ENCODE data around the gene SLC25A52.
A peak's percentile ranks its signal among the peaks of the same experiment; 100 is the strongest.

The SLC25A52 gene

DNA sequence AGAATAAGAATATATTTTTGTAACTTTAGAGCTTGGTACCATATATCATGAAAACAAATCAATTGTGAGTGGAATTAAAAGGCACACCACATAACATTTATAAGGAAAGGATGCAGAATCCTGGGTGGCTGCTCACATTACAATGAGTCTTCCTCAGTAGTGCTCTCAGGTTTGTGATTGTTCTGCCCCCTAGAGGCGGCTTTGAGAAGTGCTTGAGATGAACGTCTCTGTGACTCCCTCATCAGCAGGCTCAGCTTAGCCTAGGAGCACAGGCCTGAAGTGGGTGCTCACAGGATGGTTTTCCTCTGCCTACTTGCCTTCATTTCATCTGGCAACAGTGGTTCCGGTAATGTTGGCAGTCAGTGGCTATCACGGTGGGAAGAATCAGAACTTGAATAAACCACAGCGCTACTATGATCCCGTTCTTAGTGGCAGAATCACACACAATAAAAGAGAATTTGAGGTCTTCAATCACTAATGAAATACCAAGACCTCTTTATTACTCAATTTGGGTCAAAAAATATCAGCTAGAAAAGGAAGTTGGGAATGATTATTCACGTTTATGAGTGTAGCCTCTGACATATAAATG, 38.2 kb downstream of the SLC25A52 start:
- Mint-ChIP-seq H3K4me1 (peaks cover 7% of the 10 kb centered on the region), H3K4me3 (no peak overlapping the region), H3K9me3 (peaks cover 7% of the 10 kb centered on the region), H3K27me3 (peaks cover 21% of the 10 kb centered on the region), H3K27ac (no peak overlapping the region), H3K36me3 (no peaks in the 10 kb centered on the region)
- peak; percentile 79 for ATAC-seq

DNA sequence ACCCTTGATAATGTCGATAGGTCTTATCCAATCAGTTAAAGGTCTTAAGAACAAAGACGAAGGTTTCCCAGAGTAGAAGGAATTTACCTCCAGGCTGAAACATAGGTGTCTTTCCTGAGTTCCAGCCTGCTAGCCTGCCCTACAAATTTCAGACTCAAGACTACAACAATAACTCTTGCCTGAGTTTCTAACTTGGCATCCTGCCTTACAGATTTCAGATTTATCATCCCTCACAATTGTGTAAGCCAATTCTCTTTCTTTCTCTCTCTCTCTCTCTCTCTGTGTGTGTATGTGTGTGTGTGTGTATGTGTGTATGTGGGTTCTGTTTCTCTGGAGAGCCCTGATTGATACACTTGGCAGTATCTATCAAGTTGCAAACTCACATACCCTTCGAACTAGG, 39.1 kb downstream of the SLC25A52 start:
- H3K9me3 Mint-ChIP-seq = peaks cover 7% of the 10 kb centered on the region
- peaks cover 21% of the 10 kb centered on the region for H3K27me3 Mint-ChIP-seq
- H3K36me3 Mint-ChIP-seq = no peaks in the 10 kb centered on the region
- no peak overlapping the region for H3K4me3 Mint-ChIP-seq
- no peak for ATAC-seq
- H3K27ac Mint-ChIP-seq = no peak overlapping the region
- H3K4me1 Mint-ChIP-seq = peaks cover 7% of the 10 kb centered on the region

DNA sequence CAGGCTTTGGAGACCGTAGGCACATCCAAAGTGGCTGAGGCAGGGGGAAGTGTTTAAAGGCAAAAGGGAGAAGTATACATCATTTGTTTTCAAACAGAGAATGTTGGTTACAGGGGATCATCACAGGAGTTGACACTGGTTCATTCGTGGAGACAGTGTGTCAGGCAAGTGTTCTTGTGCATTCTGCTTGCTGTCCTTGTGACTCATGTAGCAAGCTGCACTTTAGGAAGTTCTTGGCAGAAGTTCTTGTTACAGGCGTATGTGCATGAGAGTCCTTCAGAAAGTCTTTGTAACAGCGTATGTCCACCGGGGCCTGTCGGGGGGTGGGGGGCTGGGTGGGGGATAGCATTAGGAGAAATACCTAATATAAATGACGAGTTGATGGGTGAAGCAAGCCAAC, 39.8 kb downstream of the SLC25A52 start:
- H3K9me3 Mint-ChIP-seq = peaks cover 7% of the 10 kb centered on the region
- H3K4me1 Mint-ChIP-seq = peaks cover 7% of the 10 kb centered on the region
- H3K27me3 Mint-ChIP-seq = peaks cover 21% of the 10 kb centered on the region
- ATAC-seq = no peak
- no peaks in the 10 kb centered on the region for H3K36me3 Mint-ChIP-seq
- H3K4me3 Mint-ChIP-seq = no peak overlapping the region
- H3K27ac Mint-ChIP-seq = no peak overlapping the region

DNA sequence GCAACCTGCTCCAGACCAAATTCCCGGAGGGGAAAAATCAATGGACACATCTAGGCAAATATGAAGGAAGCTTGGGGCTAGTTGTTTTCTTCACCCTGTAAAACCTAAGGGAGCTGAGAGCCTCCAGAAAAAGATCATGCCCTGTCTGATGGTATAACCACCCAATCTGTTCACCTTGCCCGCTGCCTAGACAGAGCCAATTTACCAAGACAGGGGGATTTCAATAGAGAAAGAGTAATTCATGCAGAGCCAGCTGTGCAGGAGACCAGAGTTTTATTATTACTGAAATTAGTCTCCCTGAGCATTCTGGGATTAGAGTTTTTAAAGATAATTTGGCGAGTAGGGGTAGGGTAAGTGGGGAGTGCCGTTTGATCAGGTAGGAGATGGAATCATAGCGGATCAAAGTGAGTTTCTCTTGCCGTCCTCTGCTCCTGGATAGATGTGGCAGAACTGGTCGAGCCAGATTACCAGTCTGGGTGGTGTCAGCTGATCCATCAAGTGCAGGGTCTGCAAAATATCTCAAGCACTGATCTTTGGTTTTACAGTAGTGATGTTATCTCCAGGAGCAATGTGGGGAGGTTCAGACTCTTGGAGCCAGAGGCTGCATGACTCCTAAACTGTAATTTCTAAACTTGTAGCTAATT, 41.2 kb downstream of the SLC25A52 start:
- Mint-ChIP-seq H3K4me3 (no peak overlapping the region), H3K4me1 (peaks cover 5% of the 10 kb centered on the region)
- ATAC-seq = no peak

DNA sequence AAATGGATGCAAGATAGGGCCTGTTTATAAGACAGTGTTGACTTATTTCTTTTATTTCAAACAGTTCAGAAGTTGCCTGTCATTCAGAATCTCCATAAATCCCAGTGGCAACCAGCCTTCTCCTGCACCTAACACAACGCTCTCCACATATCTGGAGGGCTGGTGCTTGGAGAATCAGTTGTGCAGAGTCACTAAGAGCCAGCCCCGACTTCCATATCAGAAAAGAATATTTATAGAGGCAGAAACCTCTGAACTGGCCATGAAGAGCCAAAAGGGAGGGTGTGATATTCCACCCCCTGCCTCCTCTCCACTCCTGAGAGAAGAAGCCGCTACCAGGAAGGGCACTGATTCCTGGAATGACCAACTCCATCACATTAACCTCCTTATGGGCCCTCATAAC, 42.3 kb downstream of the SLC25A52 start:
- Mint-ChIP-seq H3K4me3 (no peak overlapping the region), H3K36me3 (no peaks in the 10 kb centered on the region), H3K9me3 (peaks cover 7% of the 10 kb centered on the region), H3K27me3 (no peaks in the 10 kb centered on the region), H3K27ac (no peak overlapping the region), H3K4me1 (no peaks in the 10 kb centered on the region)
- ATAC-seq = no peak

More for the DNA sequence above, 41.2 kb downstream of the SLC25A52 start:
- H3K9me3 Mint-ChIP-seq = peaks cover 7% of the 10 kb centered on the region
- no peak overlapping the region for H3K27ac Mint-ChIP-seq
- H3K27me3 Mint-ChIP-seq = peaks cover 7% of the 10 kb centered on the region
- no peaks in the 10 kb centered on the region for H3K36me3 Mint-ChIP-seq

DNA sequence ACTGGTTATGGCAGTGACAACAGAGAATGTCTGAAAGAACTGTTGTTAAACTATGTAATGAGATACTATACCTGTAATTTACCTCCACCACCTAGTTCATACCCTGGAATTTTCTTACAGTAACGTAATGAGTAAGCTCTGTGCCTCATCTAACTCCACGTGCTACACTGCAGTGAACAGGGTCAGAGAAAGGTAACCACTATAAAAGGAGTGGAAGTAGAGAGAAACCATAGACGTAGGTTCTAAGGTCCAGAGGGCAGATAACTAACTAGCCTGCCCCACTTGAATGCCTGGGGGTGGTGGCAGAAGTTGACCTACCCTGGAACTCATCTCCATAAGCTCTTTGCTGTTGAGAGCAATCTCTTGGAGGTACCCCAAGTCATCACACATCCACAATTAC, 44.3 kb downstream of the SLC25A52 start:
- no peaks in the 10 kb centered on the region for H3K4me1 Mint-ChIP-seq
- no peak overlapping the region for H3K4me3 Mint-ChIP-seq
- no peaks in the 10 kb centered on the region for H3K27me3 Mint-ChIP-seq
- peak; percentile 16 for ATAC-seq
- no peaks in the 10 kb centered on the region for H3K36me3 Mint-ChIP-seq
- no peak overlapping the region for H3K27ac Mint-ChIP-seq
- peaks cover 7% of the 10 kb centered on the region for H3K9me3 Mint-ChIP-seq

DNA sequence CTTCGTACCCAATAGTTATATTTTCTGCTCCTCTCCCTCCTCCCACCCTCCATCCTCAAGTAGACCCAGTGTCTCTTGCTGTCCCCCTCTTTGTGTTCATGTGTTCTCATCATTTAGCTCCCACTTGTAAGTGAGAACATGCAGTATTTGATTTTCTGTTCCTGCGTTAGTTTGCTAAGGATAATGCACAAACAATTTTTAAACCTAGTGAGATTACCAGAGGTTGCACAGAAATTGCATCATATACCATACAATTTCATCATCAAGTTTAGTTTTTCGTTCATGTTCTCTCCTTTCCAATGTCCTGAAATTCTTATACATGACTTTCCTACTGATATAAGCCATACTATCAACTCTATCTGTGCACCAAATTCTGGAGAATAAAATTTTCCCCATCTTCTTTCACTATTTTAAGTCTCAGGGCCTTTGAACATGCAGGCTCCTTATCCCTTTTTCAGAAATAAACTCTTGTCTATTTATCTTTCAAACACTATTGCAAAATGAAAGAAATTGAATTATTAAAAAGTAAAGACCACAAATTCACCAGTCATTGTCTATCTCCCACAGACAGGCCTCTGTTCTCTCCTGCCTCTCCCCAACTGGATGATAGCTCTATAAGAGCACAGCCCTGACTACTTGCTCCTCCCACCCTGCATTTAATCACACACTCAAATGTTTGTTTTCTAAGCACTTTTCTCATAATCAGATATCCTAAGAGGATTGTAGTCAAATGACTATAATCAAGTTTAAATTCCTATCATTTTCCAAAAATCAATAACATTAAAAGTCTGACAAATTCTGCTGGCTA, 49.1 kb downstream of the SLC25A52 start:
- no peaks in the 10 kb centered on the region for H3K27me3 Mint-ChIP-seq
- H3K27ac Mint-ChIP-seq = no peak overlapping the region
- no peak overlapping the region for H3K4me3 Mint-ChIP-seq
- no peaks in the 10 kb centered on the region for H3K36me3 Mint-ChIP-seq
- no peaks in the 10 kb centered on the region for H3K4me1 Mint-ChIP-seq
- ATAC-seq = no peak
- no peaks in the 10 kb centered on the region for H3K9me3 Mint-ChIP-seq

DNA sequence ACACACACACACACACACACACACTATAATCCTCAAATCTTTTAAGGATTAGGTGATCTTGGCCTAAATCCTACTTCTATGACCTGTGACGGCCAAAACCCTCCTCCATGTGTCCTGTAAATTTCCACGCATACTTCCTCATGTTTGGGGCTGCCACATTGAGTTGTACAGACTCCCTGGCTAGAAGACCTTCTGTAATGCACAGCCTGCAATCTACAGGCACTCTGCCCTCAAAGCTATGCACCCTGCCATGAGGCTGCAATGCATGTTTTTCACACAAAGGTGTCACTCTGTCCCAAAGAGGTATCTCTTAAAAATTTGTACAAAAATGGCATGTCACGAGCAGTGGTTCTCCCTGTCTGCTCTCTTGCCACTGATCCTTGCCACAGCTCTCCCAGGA, 49.9 kb downstream of the SLC25A52 start:
- no peak overlapping the region for H3K27ac Mint-ChIP-seq
- no peaks in the 10 kb centered on the region for H3K36me3 Mint-ChIP-seq
- no peaks in the 10 kb centered on the region for H3K4me1 Mint-ChIP-seq
- peak; percentile 45 for ATAC-seq
- H3K4me3 Mint-ChIP-seq = no peak overlapping the region
- H3K9me3 Mint-ChIP-seq = no peaks in the 10 kb centered on the region
- no peaks in the 10 kb centered on the region for H3K27me3 Mint-ChIP-seq
